ENCODE measurements around the gene OBSCN.
"Not testable (repeated sequence)": the region's sequence is repeated elsewhere in the genome, so short reads cannot be mapped to it uniquely, and the experiment has no call there.

- not testable (repeated sequence) for TF ChIP-seq CTCF (IDR thresholded peaks at IDR 0.05); EZH2 (IDR thresholded peaks at IDR 0.05; ENCODE audit: borderline replicate concordance, insufficient read depth, low read depth, low read length, poor library complexity, severe bottlenecking)
Observed at GRCh38 chr1:228188249-228188648, 19.6 kb upstream of the OBSCN start.
